BLaER1 treated with 17β-estradiol and CSF1 and Interleukin-3, amounts not matched to agents 10 nM and 100 nM (cell line): Measurements from ENCODE around the gene RHBDF2.

Experiments
- H3K27ac ChIP-seq, 11 experiments: shearing (Covaris generic); formaldehyde crosslinking; 2 replicates each; pipeline ENCODE4 v1.8.1; 2022
- H3K27me3 ChIP-seq, 11 experiments: shearing (Covaris generic); formaldehyde crosslinking; 2 replicates each; pipeline ENCODE4 v1.8.1; 2022
- H3K36me3 ChIP-seq, 11 experiments: shearing (Covaris generic); formaldehyde crosslinking; 2 replicates each; pipeline ENCODE4 v1.8.1; 2022
- H3K4me1 ChIP-seq, 10 experiments: shearing (Covaris generic); formaldehyde crosslinking; 2 replicates each; pipeline ENCODE4 v1.8.1; 2022
- H3K4me2 ChIP-seq, 11 experiments: shearing (Covaris generic); formaldehyde crosslinking; 2 replicates each; pipeline ENCODE4 v1.8.1; 2022
- H3K4me3 ChIP-seq, 10 experiments: shearing (Covaris generic); formaldehyde crosslinking; 2 replicates each; pipeline ENCODE4 v1.8.1; 2022
- H3K9ac ChIP-seq, 11 experiments: shearing (Covaris generic); formaldehyde crosslinking; 2 replicates each; pipeline ENCODE4 v1.8.1; 2022
- H3K9me3 ChIP-seq, 11 experiments: shearing (Covaris generic); formaldehyde crosslinking; replicated peaks in 1 of 11; 2 replicates each; pipeline ENCODE4 v1.8.1; 2022
- H4K20me1 ChIP-seq, 11 experiments: shearing (Covaris generic); formaldehyde crosslinking; 2 replicates each; pipeline ENCODE4 v1.8.1; 2022
- Cebpa-rat ChIP-seq, 11 experiments: shearing (Covaris generic); IDR thresholded peaks; 2 replicates each; pipeline ENCODE4 v1.8.1; 2022

The RHBDF2 gene

GRCh38 chr17:76540381-76541300 lies 39.4 kb upstream of the RHBDF2 start:
- no peaks in the 10 kb centered on the region for H3K36me3 ChIP-seq
- H3K9ac ChIP-seq, result peak overlapping the region in 8 of 11 experiments; percentile 27 to 58 (median 43); a peak in 12 of 22 replicates
- peak overlapping the region in 4 of 11 experiments; percentile 22 to 42 (median 24); a peak in 3 of 22 replicates for H3K27ac ChIP-seq
- H3K9me3 ChIP-seq, result no peaks in the 10 kb centered on the region
- peak overlapping the region in 9 of 10 experiments; percentile 21 to 63 (median 39); a peak in 13 of 20 replicates for H3K4me3 ChIP-seq
- H4K20me1 ChIP-seq, result peaks cover 0 to 13% (median 0%) of the 10 kb centered on the region in 11 experiments; a peak in 2 of 22 replicates
- peaks cover 64 to 98% (median 96%) of the 10 kb centered on the region in 10 experiments for H3K4me1 ChIP-seq
- peak overlapping the region; percentile 80 to 99 (median 90) for H3K4me2 ChIP-seq
- H3K27me3 ChIP-seq, result peaks cover 76 to 87% (median 79%) of the 10 kb centered on the region in 11 experiments
- no peak for TF ChIP-seq Cebpa-rat (IDR thresholded peaks at IDR 0.05)

- Histone ChIP-seq H4K20me1 (peaks cover 0 to 13% (median 0%) of the 10 kb centered on the region in 11 experiments; a peak in 2 of 22 replicates), H3K9me3 (no peaks in the 10 kb centered on the region), H3K9ac (peak within 1 kb of the TSS in 9 of 11 experiments; percentile 27 to 80 (median 58); a peak in 16 of 22 replicates), H3K4me3 (peak within 1 kb of the TSS in 9 of 10 experiments; percentile 30 to 63 (median 45); a peak in 13 of 20 replicates), H3K4me1 (peaks cover 64 to 98% (median 96%) of the 10 kb centered on the region in 10 experiments), H3K4me2 (peak within 1 kb of the TSS; percentile 94 to 100 (median 98)), H3K36me3 (no peaks in the 10 kb centered on the region), H3K27ac (peak within 1 kb of the TSS in 4 of 11 experiments; percentile 22 to 42 (median 24); a peak in 3 of 22 replicates), H3K27me3 (peaks cover 68 to 82% (median 70%) of the 10 kb centered on the region in 11 experiments)
- no peak for TF ChIP-seq Cebpa-rat (IDR thresholded peaks at IDR 0.05)
Observed at GRCh38 chr17:76539631-76540271, 38.5 kb upstream of the RHBDF2 start, which contains the start of gene PRCD. Gene PRCD (plus strand): TSS chr17:76540044. CDS start chr17:76540142, 98 bp downstream.

GRCh38 chr17:76538941-76539570 lies 37.8 kb upstream of the RHBDF2 start:
- H3K27ac ChIP-seq, result no peak overlapping the region
- peaks cover 61 to 75% (median 63%) of the 10 kb centered on the region in 11 experiments for H3K27me3 ChIP-seq
- H3K9ac ChIP-seq, result peak overlapping the region in 6 of 11 experiments; percentile 77 to 83 (median 80); a peak in 10 of 22 replicates
- peak overlapping the region in 8 of 10 experiments; percentile 56 to 73 (median 62); a peak in 9 of 20 replicates for H3K4me3 ChIP-seq
- H3K4me1 ChIP-seq, result peaks cover 61 to 98% (median 95%) of the 10 kb centered on the region in 10 experiments
- peaks cover 0 to 7% (median 0%) of the 10 kb centered on the region in 11 experiments; a peak in 2 of 22 replicates for H4K20me1 ChIP-seq
- no peaks in the 10 kb centered on the region for H3K9me3 ChIP-seq
- no peaks in the 10 kb centered on the region for H3K36me3 ChIP-seq
- no peak for TF ChIP-seq Cebpa-rat (IDR thresholded peaks at IDR 0.05)
- peak overlapping the region; percentile 94 to 100 (median 98) for H3K4me2 ChIP-seq

GRCh38 chr17:76538281-76538931 lies 37.2 kb upstream of the RHBDF2 start:
- Histone ChIP-seq H3K4me3 (peak overlapping the region; percentile 56 to 73 (median 60)), H4K20me1 (peaks cover 0 to 7% (median 0%) of the 10 kb centered on the region in 11 experiments; a peak in 2 of 22 replicates), H3K9ac (peak overlapping the region; percentile 57 to 83 (median 77)), H3K27ac (peak overlapping the region; percentile 57 to 77 (median 70)), H3K4me1 (peaks cover 55 to 92% (median 89%) of the 10 kb centered on the region in 10 experiments), H3K4me2 (peak overlapping the region; percentile 94 to 100 (median 98)), H3K9me3 (no peaks in the 10 kb centered on the region), H3K27me3 (peaks cover 54 to 69% (median 57%) of the 10 kb centered on the region in 11 experiments), H3K36me3 (no peaks in the 10 kb centered on the region)
- no peak for TF ChIP-seq Cebpa-rat (IDR thresholded peaks at IDR 0.05)

GRCh38 chr17:76537578-76538280 lies 36.5 kb upstream of the RHBDF2 start, which contains the start of gene CYGB:
Gene CYGB (minus strand): TSS chr17:76537709. CDS start chr17:76537542, 167 bp downstream.
- H4K20me1 ChIP-seq, result peaks cover 0 to 7% (median 0%) of the 10 kb centered on the region in 11 experiments; a peak in 2 of 22 replicates
- peak within 1 kb of the TSS; percentile 56 to 73 (median 60) for H3K4me3 ChIP-seq
- peak within 1 kb of the TSS; percentile 57 to 83 (median 77) for H3K9ac ChIP-seq
- no peak for TF ChIP-seq Cebpa-rat (IDR thresholded peaks at IDR 0.05)
- no peaks in the 10 kb centered on the region for H3K36me3 ChIP-seq
- H3K27ac ChIP-seq, result peak within 1 kb of the TSS; percentile 57 to 77 (median 70)
- H3K4me2 ChIP-seq, result peak within 1 kb of the TSS; percentile 94 to 100 (median 98)
- H3K27me3 ChIP-seq, result peaks cover 47 to 62% (median 50%) of the 10 kb centered on the region in 11 experiments
- no peaks in the 10 kb centered on the region for H3K9me3 ChIP-seq
- H3K4me1 ChIP-seq, result peaks cover 53 to 92% (median 83%) of the 10 kb centered on the region in 10 experiments

- Histone ChIP-seq H3K36me3 (no peaks in the 10 kb centered on the region), H3K9me3 (no peaks in the 10 kb centered on the region), H4K20me1 (peaks cover 0 to 7% (median 0%) of the 10 kb centered on the region in 11 experiments; a peak in 2 of 22 replicates), H3K27ac (no peak overlapping the region), H3K9ac (peak overlapping the region in 3 of 11 experiments; percentile 28 to 78 (median 40); a peak in 2 of 22 replicates), H3K4me2 (peak overlapping the region; percentile 94 to 100 (median 98)), H3K4me3 (peak overlapping the region in 6 of 10 experiments; percentile 58 to 73 (median 64); a peak in 7 of 20 replicates), H3K27me3 (peaks cover 43 to 57% (median 45%) of the 10 kb centered on the region in 11 experiments), H3K4me1 (peaks cover 48 to 92% (median 82%) of the 10 kb centered on the region in 10 experiments)
- no peak for TF ChIP-seq Cebpa-rat (IDR thresholded peaks at IDR 0.05)
Observed at GRCh38 chr17:76537288-76537577, 36.0 kb upstream of the RHBDF2 start.
